ENCODE results near the gene YLPM1. TPM values are rescaled to one million over a fixed set of nuclear protein-coding genes. Genes with fewer than 3 reads are reported as not detected.
A peak's percentile ranks its signal among the peaks of the same experiment; 100 is the strongest.

The YLPM1 gene
- total and polyA plus RNA-seq, 2 donors (not counting 1 experiment from before 2014, with no cell fraction given) = 9.7 to 31.9 TPM

DNA sequence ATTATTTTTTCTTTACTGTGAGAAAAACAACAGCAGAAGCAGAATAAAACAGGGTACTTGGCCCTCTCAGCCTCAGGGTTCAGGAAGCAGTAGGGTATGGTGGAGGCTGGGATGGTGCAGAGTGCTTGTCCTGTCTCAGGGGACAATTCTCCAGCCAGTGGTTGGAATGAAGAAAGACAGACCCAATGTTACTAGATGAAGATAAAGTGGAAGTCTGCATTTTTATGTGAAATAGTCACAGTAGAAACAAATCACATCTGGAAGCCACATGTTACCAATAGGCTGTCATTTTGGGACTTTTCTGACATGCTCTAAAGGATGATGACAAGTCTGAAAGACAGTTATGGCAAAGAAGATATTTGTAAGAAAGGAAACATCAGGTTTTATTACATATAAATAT lies 80.5 kb downstream of the YLPM1 start:
- Histone ChIP-seq H3K27ac (ENCODE audit: insufficient read depth, low read length) (no peak overlapping the region), H3K9ac (ENCODE audit: insufficient read depth, low read length) (no peak overlapping the region), H3K4me3 (replicated peaks in 1 of 4; ENCODE audit: control extremely low read depth in 1 of 4, insufficient read depth in 1 of 4, low read depth in 3 of 4, low read length in 4 of 4) (no peak overlapping the region), H4K20me1 (ENCODE audit: control insufficient read depth, extremely low read depth, insufficient read depth, low read length) (no peaks in the 10 kb centered on the region), H2AFZ (ENCODE audit: low read length) (no peak overlapping the region), H3K4me2 (ENCODE audit: extremely low read depth, insufficient read depth, low read length) (peak overlapping the region; percentile 26), H3K4me1 (ENCODE audit: control insufficient read depth, extremely low read depth, insufficient read depth, low read length) (peaks cover 23% of the 10 kb centered on the region), H3K36me3 (ENCODE audit: control insufficient read depth, insufficient read depth, low read length) (no peaks in the 10 kb centered on the region), H3K79me2 (ENCODE audit: control insufficient read depth, insufficient read depth, low read length) (no peaks in the 10 kb centered on the region), H3K9me3 (ENCODE audit: control insufficient read depth, insufficient read depth, low read depth, low read length) (no peaks in the 10 kb centered on the region), H3K27me3 (ENCODE audit: control insufficient read depth, insufficient read depth, low read length) (no peaks in the 10 kb centered on the region)
- no peak for TF ChIP-seq EZH2 (IDR thresholded peaks at IDR 0.05; ENCODE audit: low read length, missing control alignments)
- TF ChIP-seq, protein P1, sequence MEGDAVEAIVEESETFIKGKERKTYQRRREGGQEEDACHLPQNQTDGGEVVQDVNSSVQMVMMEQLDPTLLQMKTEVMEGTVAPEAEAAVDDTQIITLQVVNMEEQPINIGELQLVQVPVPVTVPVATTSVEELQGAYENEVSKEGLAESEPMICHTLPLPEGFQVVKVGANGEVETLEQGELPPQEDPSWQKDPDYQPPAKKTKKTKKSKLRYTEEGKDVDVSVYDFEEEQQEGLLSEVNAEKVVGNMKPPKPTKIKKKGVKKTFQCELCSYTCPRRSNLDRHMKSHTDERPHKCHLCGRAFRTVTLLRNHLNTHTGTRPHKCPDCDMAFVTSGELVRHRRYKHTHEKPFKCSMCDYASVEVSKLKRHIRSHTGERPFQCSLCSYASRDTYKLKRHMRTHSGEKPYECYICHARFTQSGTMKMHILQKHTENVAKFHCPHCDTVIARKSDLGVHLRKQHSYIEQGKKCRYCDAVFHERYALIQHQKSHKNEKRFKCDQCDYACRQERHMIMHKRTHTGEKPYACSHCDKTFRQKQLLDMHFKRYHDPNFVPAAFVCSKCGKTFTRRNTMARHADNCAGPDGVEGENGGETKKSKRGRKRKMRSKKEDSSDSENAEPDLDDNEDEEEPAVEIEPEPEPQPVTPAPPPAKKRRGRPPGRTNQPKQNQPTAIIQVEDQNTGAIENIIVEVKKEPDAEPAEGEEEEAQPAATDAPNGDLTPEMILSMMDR (conservative IDR thresholded peaks at IDR 0.05 in 1 of 2, IDR thresholded peaks at IDR 0.05 in 1 of 2; ENCODE audit: low read depth in 1 of 2, low read length in 2 of 2) = peak in 1 of 2 donors; percentile 6
- DNase-seq (ENCODE audit: low read depth in 2 of 2) = peak; percentile 30 to 36

DNA sequence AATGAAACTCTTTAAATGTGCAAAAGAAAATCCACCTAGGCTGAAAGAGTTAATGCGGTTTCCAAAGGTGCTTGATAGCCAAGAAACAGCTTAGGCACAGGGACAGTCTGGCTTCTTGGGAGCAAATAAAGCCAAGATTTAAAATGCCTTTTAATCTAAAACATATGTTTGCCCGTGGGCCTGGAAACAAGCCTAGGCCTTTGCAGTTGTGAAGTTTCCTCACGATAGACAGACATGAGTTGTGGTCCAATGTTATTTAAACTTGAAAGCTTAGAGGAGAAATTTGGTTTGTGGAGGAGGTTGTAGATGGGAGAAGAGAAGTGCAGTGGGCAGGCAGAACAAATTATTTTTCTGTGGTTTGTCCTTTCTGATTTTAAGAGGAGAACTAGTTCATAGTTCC lies 83.1 kb downstream of the YLPM1 start:
- Histone ChIP-seq H3K27me3 (ENCODE audit: control insufficient read depth, insufficient read depth, low read length) (no peaks in the 10 kb centered on the region), H3K36me3 (ENCODE audit: control insufficient read depth, insufficient read depth, low read length) (no peaks in the 10 kb centered on the region), H3K9ac (ENCODE audit: insufficient read depth, low read length) (no peak overlapping the region), H3K79me2 (ENCODE audit: control insufficient read depth, insufficient read depth, low read length) (no peaks in the 10 kb centered on the region), H3K4me2 (ENCODE audit: extremely low read depth, insufficient read depth, low read length) (peak overlapping the region; percentile 4), H3K27ac (ENCODE audit: insufficient read depth, low read length) (peak overlapping the region; percentile 15), H2AFZ (ENCODE audit: low read length) (no peak overlapping the region), H4K20me1 (ENCODE audit: control insufficient read depth, extremely low read depth, insufficient read depth, low read length) (no peaks in the 10 kb centered on the region), H3K9me3 (ENCODE audit: control insufficient read depth, insufficient read depth, low read depth, low read length) (no peaks in the 10 kb centered on the region), H3K4me3 (replicated peaks in 1 of 4; ENCODE audit: control extremely low read depth in 1 of 4, insufficient read depth in 1 of 4, low read depth in 3 of 4, low read length in 4 of 4) (no peak overlapping the region), H3K4me1 (ENCODE audit: control insufficient read depth, extremely low read depth, insufficient read depth, low read length) (peaks cover 26% of the 10 kb centered on the region)
- peak; percentile 54 to 68 for DNase-seq (ENCODE audit: low read depth in 2 of 2)
- TF ChIP-seq, protein P1 (conservative IDR thresholded peaks at IDR 0.05 in 1 of 2, IDR thresholded peaks at IDR 0.05 in 1 of 2; ENCODE audit: low read depth in 1 of 2, low read length in 2 of 2) = no peak
- no peak for TF ChIP-seq EZH2 (IDR thresholded peaks at IDR 0.05; ENCODE audit: low read length, missing control alignments)

DNA sequence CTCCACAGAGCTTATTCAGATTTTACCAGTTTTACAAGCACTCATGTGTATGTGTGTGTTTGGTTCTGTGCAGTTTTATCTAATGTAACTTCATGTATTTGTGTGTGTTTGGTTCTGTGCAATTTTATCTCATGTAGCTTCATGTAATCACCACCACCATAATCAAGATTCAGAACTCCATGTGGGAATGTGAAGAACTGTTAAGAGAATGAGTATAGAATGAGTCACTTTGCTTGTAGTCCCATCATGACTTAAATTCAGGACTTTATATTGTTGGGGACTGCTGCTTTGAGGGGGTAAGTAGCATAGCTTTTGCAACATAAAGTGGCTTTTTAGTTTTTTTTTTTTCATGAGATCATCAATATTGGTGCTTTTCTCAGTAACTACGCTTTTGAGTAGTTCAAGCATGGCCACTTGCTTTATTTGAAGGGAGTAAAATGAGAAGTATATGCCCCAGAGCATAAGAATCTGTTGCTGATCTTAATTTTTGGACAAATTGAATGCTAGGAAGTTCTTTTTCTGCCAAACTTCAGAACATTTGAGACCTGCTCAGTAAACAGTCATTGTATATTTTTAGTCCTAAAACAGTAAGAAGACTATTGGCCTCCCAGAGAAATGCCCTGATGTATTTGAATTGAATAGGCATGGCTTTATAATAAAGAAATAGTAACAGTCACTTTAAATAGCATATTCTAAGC lies 84.0 kb downstream of the YLPM1 start:
- Histone ChIP-seq H3K9me3 (ENCODE audit: control insufficient read depth, insufficient read depth, low read depth, low read length) (no peaks in the 10 kb centered on the region), H3K4me2 (ENCODE audit: extremely low read depth, insufficient read depth, low read length) (peak overlapping the region; percentile 38), H3K36me3 (ENCODE audit: control insufficient read depth, insufficient read depth, low read length) (no peaks in the 10 kb centered on the region), H3K4me1 (ENCODE audit: control insufficient read depth, extremely low read depth, insufficient read depth, low read length) (peaks cover 26% of the 10 kb centered on the region), H4K20me1 (ENCODE audit: control insufficient read depth, extremely low read depth, insufficient read depth, low read length) (no peaks in the 10 kb centered on the region), H2AFZ (ENCODE audit: low read length) (no peak overlapping the region), H3K9ac (ENCODE audit: insufficient read depth, low read length) (no peak overlapping the region), H3K4me3 (replicated peaks in 1 of 4; ENCODE audit: control extremely low read depth in 1 of 4, insufficient read depth in 1 of 4, low read depth in 3 of 4, low read length in 4 of 4) (no peak overlapping the region), H3K27me3 (ENCODE audit: control insufficient read depth, insufficient read depth, low read length) (no peaks in the 10 kb centered on the region), H3K79me2 (ENCODE audit: control insufficient read depth, insufficient read depth, low read length) (no peaks in the 10 kb centered on the region), H3K27ac (ENCODE audit: insufficient read depth, low read length) (peak overlapping the region; percentile 15)
- TF ChIP-seq, protein P1 (conservative IDR thresholded peaks at IDR 0.05 in 1 of 2, IDR thresholded peaks at IDR 0.05 in 1 of 2; ENCODE audit: low read depth in 1 of 2, low read length in 2 of 2) = no peak
- TF ChIP-seq EZH2 (IDR thresholded peaks at IDR 0.05; ENCODE audit: low read length, missing control alignments) = no peak
- peak; percentile 52 to 75 for DNase-seq (ENCODE audit: low read depth in 2 of 2)
